VCaP (cell line): Measurements from ENCODE around the gene PDE10A.

ENCODE experiments used
- H3K27ac ChIP-seq: fragments of 450-650 bp; 2 replicates; pipeline ENCODE4 v1.5.1; 2017
- CTCF ChIP-seq: fragments of 450-650 bp; conservative IDR thresholded peaks from 2 replicates; pipeline ENCODE4 v1.5.1; 2017; ENCODE audit warnings: mild to moderate bottlenecking, moderate library complexity

Gene PDE10A

GRCh38 chr6:165439928-165440554 is 223.0 kb downstream of the PDE10A start:
- peak; percentile 76 for TF ChIP-seq CTCF
- no peak overlapping the region for H3K27ac ChIP-seq

GRCh38 chr6:165426892-165427291 is 236.1 kb downstream of the PDE10A start:
- no peak for TF ChIP-seq CTCF
- H3K27ac ChIP-seq = no peak overlapping the region

GRCh38 chr6:165422192-165422591 is 240.8 kb downstream of the PDE10A start:
- no peak for TF ChIP-seq CTCF
- no peak overlapping the region for H3K27ac ChIP-seq

GRCh38 chr6:165417278-165417865 is 245.7 kb downstream of the PDE10A start:
- TF ChIP-seq CTCF = no peak
- H3K27ac ChIP-seq = no peak overlapping the region

GRCh38 chr6:165404697-165405096 is 258.3 kb downstream of the PDE10A start:
- no peak overlapping the region for H3K27ac ChIP-seq
- TF ChIP-seq CTCF = no peak

- H3K27ac ChIP-seq = no peak overlapping the region
- TF ChIP-seq CTCF = no peak
Observed at GRCh38 chr6:165404296-165404695, 258.7 kb downstream of the PDE10A start.

- no peak for TF ChIP-seq CTCF
- H3K27ac ChIP-seq = no peak overlapping the region
Observed at GRCh38 chr6:165403006-165403595, 259.9 kb downstream of the PDE10A start.
